Measurements from ENCODE around the gene TAOK3.
"Not testable (repeated sequence)": the region's sequence is repeated elsewhere in the genome, so short reads cannot be mapped to it uniquely, and the experiment has no call there.

- TF ChIP-seq POLR2A (IDR thresholded peaks at IDR 0.05) = not testable (repeated sequence)
- TF ChIP-seq, protein P1, sequence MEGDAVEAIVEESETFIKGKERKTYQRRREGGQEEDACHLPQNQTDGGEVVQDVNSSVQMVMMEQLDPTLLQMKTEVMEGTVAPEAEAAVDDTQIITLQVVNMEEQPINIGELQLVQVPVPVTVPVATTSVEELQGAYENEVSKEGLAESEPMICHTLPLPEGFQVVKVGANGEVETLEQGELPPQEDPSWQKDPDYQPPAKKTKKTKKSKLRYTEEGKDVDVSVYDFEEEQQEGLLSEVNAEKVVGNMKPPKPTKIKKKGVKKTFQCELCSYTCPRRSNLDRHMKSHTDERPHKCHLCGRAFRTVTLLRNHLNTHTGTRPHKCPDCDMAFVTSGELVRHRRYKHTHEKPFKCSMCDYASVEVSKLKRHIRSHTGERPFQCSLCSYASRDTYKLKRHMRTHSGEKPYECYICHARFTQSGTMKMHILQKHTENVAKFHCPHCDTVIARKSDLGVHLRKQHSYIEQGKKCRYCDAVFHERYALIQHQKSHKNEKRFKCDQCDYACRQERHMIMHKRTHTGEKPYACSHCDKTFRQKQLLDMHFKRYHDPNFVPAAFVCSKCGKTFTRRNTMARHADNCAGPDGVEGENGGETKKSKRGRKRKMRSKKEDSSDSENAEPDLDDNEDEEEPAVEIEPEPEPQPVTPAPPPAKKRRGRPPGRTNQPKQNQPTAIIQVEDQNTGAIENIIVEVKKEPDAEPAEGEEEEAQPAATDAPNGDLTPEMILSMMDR (IDR thresholded peaks at IDR 0.05) = not testable (repeated sequence)
These were observed 18.2 kb downstream of the TAOK3 start for GRCh38 chr12:118354503-118354902.

All from Peyer's patch (tissue), 4 donors.